HepG2 (cell line): ENCODE results near the gene BCLAF1. TPM values are rescaled to one million over a fixed set of nuclear protein-coding genes. Genes with fewer than 3 reads are reported as not detected.

Source experiments
- CHD2 ChIP-seq: IDR thresholded peaks from 2 replicates; pipeline ENCODE4 v1.6.1; 2011; ENCODE audit warnings: low read depth, low read length, improper control_type of control experiment
- FOXK2 ChIP-seq: fragments of 450-650 bp; IDR thresholded peaks from 2 replicates; pipeline ENCODE4 v1.6.1; 2016
- GZF1 ChIP-seq: sonication (generic); formaldehyde crosslinking; IDR thresholded peaks from 2 replicates; pipeline ENCODE4 v1.5.1; 2020; ENCODE audit warnings: mild to moderate bottlenecking, missing genetic modification reagents
- HNRNPK ChIP-seq: fragments of 200-400 bp; formaldehyde crosslinking; IDR thresholded peaks from 2 replicates; pipeline ENCODE4 v1.6.1; 2018; ENCODE audit warnings: low read length, low read depth, moderate library complexity, mild to moderate bottlenecking; ENCODE audit not compliant: poor library complexity, severe bottlenecking
- JUN ChIP-seq: sonication (generic); formaldehyde crosslinking; IDR thresholded peaks from 2 replicates; pipeline ENCODE4 v1.4.0; 2020; ENCODE audit warnings: mild to moderate bottlenecking, missing genetic modification reagents
- LBX2 ChIP-seq: sonication (generic); formaldehyde crosslinking; IDR thresholded peaks from 2 replicates; pipeline ENCODE4 v1.5.0; 2020; ENCODE audit warnings: missing genetic modification reagents, mild to moderate bottlenecking, borderline replicate concordance
- NAIF1 ChIP-seq: sonication (generic); formaldehyde crosslinking; IDR thresholded peaks from 2 replicates; pipeline ENCODE4 v1.5.0; 2020; ENCODE audit warnings: mild to moderate bottlenecking, missing genetic modification reagents, borderline replicate concordance
- NR3C1 ChIP-seq: sonication (generic); formaldehyde crosslinking; IDR thresholded peaks from 2 replicates; pipeline ENCODE4 v1.4.0; 2020; ENCODE audit warnings: missing genetic modification reagents
- REXO4 ChIP-seq: sonication (generic); formaldehyde crosslinking; IDR thresholded peaks from 2 replicates; pipeline ENCODE4 v1.8.0; 2022; ENCODE audit warnings: missing genetic modification reagents, mild to moderate bottlenecking, borderline replicate concordance
- RFX5 ChIP-seq: IDR thresholded peaks from 2 replicates; pipeline ENCODE4 v1.6.1; 2011; ENCODE audit warnings: low read depth, low read length, improper control_type of control experiment
- SRY ChIP-seq: sonication (generic); formaldehyde crosslinking; IDR thresholded peaks from 2 replicates; pipeline ENCODE4 v1.8.0; 2022; ENCODE audit warnings: mild to moderate bottlenecking, missing genetic modification reagents
- ZC3H4 ChIP-seq: sonication (generic); formaldehyde crosslinking; IDR thresholded peaks from 2 replicates; pipeline ENCODE4 v1.4.0; 2020; ENCODE audit warnings: missing genetic modification reagents, borderline replicate concordance
- ZNF160 ChIP-seq: sonication (generic); formaldehyde crosslinking; IDR thresholded peaks from 2 replicates; pipeline ENCODE4 v1.8.0; 2022; ENCODE audit warnings: mild to moderate bottlenecking, inconsistent platforms, missing genetic modification reagents
- ZNF263 ChIP-seq: sonication (generic); formaldehyde crosslinking; IDR thresholded peaks from 2 replicates; pipeline ENCODE4 v1.4.0; 2020; ENCODE audit warnings: missing genetic modification reagents
- ZNF275 ChIP-seq: sonication (generic); formaldehyde crosslinking; IDR thresholded peaks from 2 replicates; pipeline ENCODE4 v1.8.0; 2022; ENCODE audit warnings: missing genetic modification reagents, mild to moderate bottlenecking, inconsistent platforms, borderline replicate concordance
- ZNF333 ChIP-seq: sonication (generic); formaldehyde crosslinking; IDR thresholded peaks from 2 replicates; pipeline ENCODE4 v1.4.0; 2020; ENCODE audit warnings: mild to moderate bottlenecking, missing genetic modification reagents, borderline replicate concordance
- ZNF569 ChIP-seq: sonication (generic); formaldehyde crosslinking; IDR thresholded peaks from 2 replicates; pipeline ENCODE4 v1.5.0; 2020; ENCODE audit warnings: mild to moderate bottlenecking, missing genetic modification reagents, moderate library complexity, borderline replicate concordance
- ZNF713 ChIP-seq: sonication (generic); formaldehyde crosslinking; IDR thresholded peaks from 2 replicates; pipeline ENCODE4 v1.4.0; 2020; ENCODE audit warnings: mild to moderate bottlenecking, missing genetic modification reagents
- ZSCAN9 ChIP-seq: IDR thresholded peaks from 2 replicates; pipeline ENCODE4 v1.6.1; 2016; ENCODE audit warnings: borderline replicate concordance
- polyA plus RNA-seq, 8 experiments: library from polyadenylated mRNA; depleted of rRNA in 3 of 8; stranded (reverse) in 7 of 8; unstranded in 1 of 8; fragments of >200 nt; fragmentation: Illumina TruSeq in 4 of 8; extraction: Trizol in 4 of 8; gene quantifications; 2 replicates each; pipeline versions ENCODE4 v1.2.1 to v1.2.3, GENCODE V29; 2011 to 2016; ENCODE audit warnings: low read depth in 4 of 8, missing spikeins in 1 of 8, mixed read lengths in 1 of 8; ENCODE audit not compliant: insufficient read depth in 1 of 8
- total RNA-seq, 5 experiments: library from RNA; depleted of rRNA; stranded (reverse); fragments of >200 nt; fragmentation: Illumina TruSeq; extraction: Trizol; gene quantifications; 2 replicates each; pipeline ENCODE4 v1.2.3, GENCODE V29; 2016; ENCODE audit warnings: low read depth in 1 of 5
- TF ChIP-seq, protein P1 (sequence below): sonication (generic); formaldehyde crosslinking; IDR thresholded peaks from 2 replicates; pipeline ENCODE4 v1.8.1; 2023; ENCODE audit warnings: mild to moderate bottlenecking, missing genetic modification reagents
- TF ChIP-seq, protein P2 (sequence below): sonication (generic); formaldehyde crosslinking; IDR thresholded peaks from 2 replicates; pipeline ENCODE4 v1.8.0; 2022; ENCODE audit warnings: mild to moderate bottlenecking, missing genetic modification reagents, moderate library complexity
- TF ChIP-seq, protein P3 (sequence below): sonication (generic); formaldehyde crosslinking; IDR thresholded peaks from 2 replicates; pipeline ENCODE4 v1.4.0; 2020; ENCODE audit warnings: missing genetic modification reagents
- TF ChIP-seq, protein P4 (sequence below): sonication (generic); formaldehyde crosslinking; IDR thresholded peaks from 2 replicates; pipeline ENCODE4 v1.8.0; 2022; ENCODE audit warnings: mild to moderate bottlenecking, missing genetic modification reagents, borderline replicate concordance

BCLAF1 gene
- total and polyA plus RNA-seq, 2 of the 13 experiments (the other 11 are each of a cell fraction or from before 2014, with no cell fraction given): 55.3 to 292 TPM

DNA sequence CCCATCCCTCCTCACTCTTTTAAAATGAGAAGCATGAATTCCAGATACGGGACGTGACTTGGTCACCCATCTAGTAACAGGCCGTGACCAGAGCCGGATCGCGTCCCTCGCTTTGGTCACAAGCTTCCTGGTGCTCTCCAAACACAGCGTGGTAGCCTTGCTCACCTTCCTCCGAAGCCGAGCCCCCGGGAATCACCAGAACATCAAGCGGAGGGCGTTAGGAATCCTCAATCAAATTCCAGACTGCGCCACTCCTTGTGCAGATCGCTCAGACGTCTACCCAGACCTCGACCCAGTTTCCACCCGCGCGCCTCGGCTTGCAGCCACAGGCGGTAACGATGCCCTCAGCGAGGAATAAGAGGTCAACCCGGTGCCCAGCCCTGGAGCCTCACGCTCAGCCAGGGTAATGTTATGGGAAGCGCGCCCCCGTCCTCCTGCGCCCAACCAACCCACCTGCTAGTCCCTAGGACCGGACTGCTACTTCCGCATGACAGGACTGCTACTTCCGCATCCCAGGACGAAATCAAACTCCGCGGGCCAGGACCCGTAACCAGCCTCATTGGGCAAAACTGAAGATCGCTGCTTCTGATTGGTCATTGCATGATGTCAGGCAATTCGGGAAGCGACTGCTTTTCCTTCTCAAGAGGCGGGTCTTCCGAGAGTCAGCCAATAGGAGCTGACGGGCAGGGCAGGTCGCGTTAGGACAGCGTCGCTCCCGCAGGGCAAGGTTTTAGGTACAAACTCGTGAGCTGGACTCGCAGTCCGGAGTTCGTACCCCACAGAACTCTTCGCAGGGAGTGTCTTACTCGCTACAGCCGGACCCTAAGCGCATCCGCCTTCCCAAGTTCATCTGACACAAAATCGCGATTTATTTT lies 39.6 kb downstream of the BCLAF1 start, which contains the start of gene MTFR2 (continued):
- TF ChIP-seq LBX2 (CRISPR knock-in tag) (no peak), CHD2 (peak; percentile 80), GZF1 (CRISPR knock-in tag) (no peak), ZNF160 (CRISPR knock-in tag) (0 out of 2 replicates have a peak, but pooled peaks have one; percentile 13), NAIF1 (CRISPR knock-in tag) (peak; percentile 91; the same call in 1 of the 2 replicates), NR3C1 (CRISPR knock-in tag) (no peak), ZNF275 (CRISPR knock-in tag) (no peak), SRY (CRISPR knock-in tag) (peak; percentile 48; the same call in 1 of the 2 replicates), ZNF333 (no peak), ZC3H4 (CRISPR knock-in tag) (no peak), JUN (CRISPR knock-in tag) (peak; percentile 13; the same call in 1 of the 2 replicates), FOXK2 (peak; percentile 81), REXO4 (CRISPR knock-in tag) (no peak; the same call in 1 of the 2 replicates), ZNF569 (CRISPR knock-in tag) (no peak), ZNF713 (CRISPR knock-in tag) (no peak), RFX5 (peak; percentile 60; the same call in 1 of the 2 replicates), HNRNPK (no peak), ZNF263 (CRISPR knock-in tag) (0 out of 2 replicates have a peak, but pooled peaks have one; percentile 30), ZSCAN9 (0 out of 2 replicates have a peak, but pooled peaks have one; percentile 50)
- TF ChIP-seq, protein P1, sequence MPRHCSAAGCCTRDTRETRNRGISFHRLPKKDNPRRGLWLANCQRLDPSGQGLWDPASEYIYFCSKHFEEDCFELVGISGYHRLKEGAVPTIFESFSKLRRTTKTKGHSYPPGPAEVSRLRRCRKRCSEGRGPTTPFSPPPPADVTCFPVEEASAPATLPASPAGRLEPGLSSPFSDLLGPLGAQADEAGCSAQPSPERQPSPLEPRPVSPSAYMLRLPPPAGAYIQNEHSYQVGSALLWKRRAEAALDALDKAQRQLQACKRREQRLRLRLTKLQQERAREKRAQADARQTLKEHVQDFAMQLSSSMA (CRISPR knock-in tag): peak; percentile 85; the same call in 1 of the 2 replicates
- TF ChIP-seq, protein P2, sequence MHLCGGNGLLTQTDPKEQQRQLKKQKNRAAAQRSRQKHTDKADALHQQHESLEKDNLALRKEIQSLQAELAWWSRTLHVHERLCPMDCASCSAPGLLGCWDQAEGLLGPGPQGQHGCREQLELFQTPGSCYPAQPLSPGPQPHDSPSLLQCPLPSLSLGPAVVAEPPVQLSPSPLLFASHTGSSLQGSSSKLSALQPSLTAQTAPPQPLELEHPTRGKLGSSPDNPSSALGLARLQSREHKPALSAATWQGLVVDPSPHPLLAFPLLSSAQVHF (CRISPR knock-in tag): no peak
- TF ChIP-seq, protein P3, sequence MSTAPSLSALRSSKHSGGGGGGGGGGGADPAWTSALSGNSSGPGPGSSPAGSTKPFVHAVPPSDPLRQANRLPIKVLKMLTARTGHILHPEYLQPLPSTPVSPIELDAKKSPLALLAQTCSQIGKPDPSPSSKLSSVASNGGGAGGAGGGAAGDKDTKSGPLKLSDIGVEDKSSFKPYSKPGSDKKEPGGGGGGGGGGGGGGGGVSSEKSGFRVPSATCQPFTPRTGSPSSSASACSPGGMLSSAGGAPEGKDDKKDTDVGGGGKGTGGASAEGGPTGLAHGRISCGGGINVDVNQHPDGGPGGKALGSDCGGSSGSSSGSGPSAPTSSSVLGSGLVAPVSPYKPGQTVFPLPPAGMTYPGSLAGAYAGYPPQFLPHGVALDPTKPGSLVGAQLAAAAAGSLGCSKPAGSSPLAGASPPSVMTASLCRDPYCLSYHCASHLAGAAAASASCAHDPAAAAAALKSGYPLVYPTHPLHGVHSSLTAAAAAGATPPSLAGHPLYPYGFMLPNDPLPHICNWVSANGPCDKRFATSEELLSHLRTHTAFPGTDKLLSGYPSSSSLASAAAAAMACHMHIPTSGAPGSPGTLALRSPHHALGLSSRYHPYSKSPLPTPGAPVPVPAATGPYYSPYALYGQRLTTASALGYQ (CRISPR knock-in tag): no peak
- TF ChIP-seq, protein P4, sequence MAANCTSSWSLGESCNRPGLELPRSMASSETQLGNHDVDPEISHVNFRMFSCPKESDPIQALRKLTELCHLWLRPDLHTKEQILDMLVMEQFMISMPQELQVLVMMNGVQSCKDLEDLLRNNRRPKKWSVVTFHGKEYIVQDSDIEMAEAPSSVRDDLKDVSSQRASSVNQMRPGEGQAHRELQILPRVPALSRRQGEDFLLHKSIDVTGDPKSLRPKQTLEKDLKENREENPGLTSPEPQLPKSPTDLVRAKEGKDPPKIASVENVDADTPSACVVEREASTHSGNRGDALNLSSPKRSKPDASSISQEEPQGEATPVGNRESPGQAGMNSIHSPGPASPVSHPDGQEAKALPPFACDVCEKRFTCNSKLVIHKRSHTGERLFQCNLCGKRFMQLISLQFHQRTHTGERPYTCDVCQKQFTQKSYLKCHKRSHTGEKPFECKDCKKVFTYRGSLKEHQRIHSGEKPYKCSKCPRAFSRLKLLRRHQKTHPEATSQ: peak; percentile 70; the same call in 1 of the 2 replicates
